Pons (tissue), 1 donor: ENCODE results near the gene GDF2.

Experiments used
- DNase-seq: peaks from one replicate; pipeline ENCODE4 v3.0.0-alpha.2; 2016; ENCODE audit warnings: low spot score

GDF2 gene

GRCh38 chr10:47311932-47312662 lies 10.2 kb upstream of the GDF2 start:
- DNase-seq: peak; percentile 80

- DNase-seq: no peak
Observed at GRCh38 chr10:47312663-47312995, 9.6 kb upstream of the GDF2 start.

GRCh38 chr10:47314416-47314970 lies 7.8 kb upstream of the GDF2 start:
- DNase-seq: no peak

GRCh38 chr10:47315421-47315820 lies 6.8 kb upstream of the GDF2 start:
- no peak for DNase-seq

GRCh38 chr10:47316131-47316530 lies 6.1 kb upstream of the GDF2 start:
- no peak for DNase-seq

GRCh38 chr10:47317251-47317650 lies 5.0 kb upstream of the GDF2 start:
- no peak for DNase-seq

GRCh38 chr10:47318706-47319105 lies 3.5 kb upstream of the GDF2 start:
- no peak for DNase-seq

- no peak for DNase-seq
Observed at GRCh38 chr10:47319784-47320183, 2.5 kb upstream of the GDF2 start.

GRCh38 chr10:47320812-47321211 lies 1.4 kb upstream of the GDF2 start:
- no peak for DNase-seq

- DNase-seq: no peak
Observed at GRCh38 chr10:47321521-47322195, 596 bp upstream of the GDF2 start.

- DNase-seq: no peak
Observed at GRCh38 chr10:47323087-47323486, 833 bp downstream of the GDF2 start.

- no peak for DNase-seq
Observed at GRCh38 chr10:47323636-47324296, 1.5 kb downstream of the GDF2 start.

GRCh38 chr10:47325303-47326291 lies 3.3 kb downstream of the GDF2 start:
- no peak for DNase-seq

- DNase-seq: no peak
Observed at GRCh38 chr10:47326306-47326926, 4.2 kb downstream of the GDF2 start.

GRCh38 chr10:47326927-47327330 lies 4.7 kb downstream of the GDF2 start:
- DNase-seq: no peak

GRCh38 chr10:47329855-47330254 lies 7.6 kb downstream of the GDF2 start:
- DNase-seq: no peak

GRCh38 chr10:47330366-47330765 lies 8.1 kb downstream of the GDF2 start:
- no peak for DNase-seq

- DNase-seq: no peak
Observed at GRCh38 chr10:47330804-47331203, 8.6 kb downstream of the GDF2 start.

- no peak for DNase-seq
Observed at GRCh38 chr10:47331491-47331890, 9.2 kb downstream of the GDF2 start.

- DNase-seq: no peak
Observed at GRCh38 chr10:47331954-47332353, 9.7 kb downstream of the GDF2 start.

GRCh38 chr10:47332371-47332770 lies 10.1 kb downstream of the GDF2 start:
- DNase-seq: no peak
